AG04450 (cell line): Measurements from ENCODE around the gene MIB1. TPM values are rescaled to one million over a fixed set of nuclear protein-coding genes. Genes with fewer than 3 reads are reported as not detected.

Experiments used
- CTCF ChIA-PET: fragments of 300-600, 350-600 bp; formaldehyde crosslinking; extraction: SDS; loops from one replicate; lab custom pipeline; 2022; ENCODE audit warnings: antibody characterized with exemption, inconsistent platforms; lab: Charles Lee
- POLR2A ChIA-PET: fragments of 350-600 bp; formaldehyde crosslinking; extraction: SDS; loops from one replicate; lab custom pipeline; 2021; ENCODE audit warnings: antibody characterized with exemption, inconsistent platforms; lab: Yijun Ruan, JAX
- DNase-seq: peaks from one replicate; pipeline ENCODE4 v3.0.0-alpha.2; 2011; ENCODE audit warnings: low read depth, low spot score
- H3K27ac ChIP-seq: one replicate; pipeline ENCODE4 v1.5.1; 2012; ENCODE audit warnings: low read depth, low read length, control low read depth
- H3K27me3 ChIP-seq: one replicate; pipeline ENCODE4 v1.6.0; 2012; ENCODE audit warnings: low read length; ENCODE audit not compliant: control insufficient read depth, insufficient read depth
- H3K4me3 ChIP-seq: 2 replicates; pipeline ENCODE4 v1.5.1; 2011; ENCODE audit warnings: mild to moderate bottlenecking, low read depth, low read length, control low read depth
- H3K9me3 ChIP-seq: 2 replicates; pipeline ENCODE4 v1.5.1; 2012; ENCODE audit warnings: low read length; ENCODE audit not compliant: control insufficient read depth, insufficient read depth
- CTCF ChIP-seq: IDR thresholded peaks from 2 replicates; pipeline ENCODE4 v1.5.1; 2011; ENCODE audit warnings: low read depth, low read length, control low read depth, inconsistent platforms
- polyA plus RNA-seq: library from polyadenylated mRNA; depleted of rRNA; stranded (reverse); fragments of >200 nt; gene quantifications from 2 replicates; pipeline ENCODE4 v1.2.3, GENCODE V29; 2011

Gene MIB1
- polyA plus RNA-seq, 1 experiment = 25.3 TPM

GRCh38 chr18:21747764-21748693 lies 7.4 kb downstream of the MIB1 start:
- Histone ChIP-seq H3K4me3 (no peak overlapping the region), H3K27me3 (no peaks in the 10 kb centered on the region), H3K27ac (no peak overlapping the region), H3K9me3 (no peaks in the 10 kb centered on the region)
- CTCF ChIA-PET = interaction anchor here (0.8 to 1.2 kb wide), 3 partner anchors 72 to 147 kb away, joined by 3 to 4 read pairs (median 3); partner anchors contain the start of gene ESCO1
- TF ChIP-seq CTCF = no peak
- POLR2A ChIA-PET = interaction anchor here (1.0 kb wide), 1 partner anchor 12 kb away, joined by 3 read pairs; no protein-coding TSS in a partner anchor
- DNase-seq = no peak

- no peak overlapping the region for H3K27ac ChIP-seq
- no peaks in the 10 kb centered on the region for H3K9me3 ChIP-seq
- no peaks in the 10 kb centered on the region for H3K27me3 ChIP-seq
- ChIA-PET CTCF (no interaction called here), POLR2A (no interaction called here)
- no peak overlapping the region for H3K4me3 ChIP-seq
- DNase-seq = no peak
- TF ChIP-seq CTCF = no peak
These were observed 17.2 kb downstream of the MIB1 start for GRCh38 chr18:21757833-21758232.

- no peak for TF ChIP-seq CTCF
- Histone ChIP-seq H3K9me3 (no peaks in the 10 kb centered on the region), H3K27ac (no peak overlapping the region), H3K4me3 (no peak overlapping the region), H3K27me3 (no peaks in the 10 kb centered on the region)
- ChIA-PET CTCF (interaction anchor here (0.9 to 2.1 kb wide), 2 partner anchors 20 to 159 kb away, joined by 3 to 5 read pairs; partner anchors contain the start of gene ESCO1), POLR2A (interaction anchor here (1.3 to 1.4 kb wide), 2 partner anchors 11 to 160 kb away, joined by 3 read pairs; partner anchors contain the start of gene ESCO1)
- DNase-seq = no peak
These were observed 19.2 kb downstream of the MIB1 start for GRCh38 chr18:21759836-21760235.

GRCh38 chr18:21760321-21760720 lies 19.7 kb downstream of the MIB1 start:
- H3K27me3 ChIP-seq = no peaks in the 10 kb centered on the region
- no peak overlapping the region for H3K27ac ChIP-seq
- no peak overlapping the region for H3K4me3 ChIP-seq
- DNase-seq = no peak
- ChIA-PET CTCF (interaction anchor here (0.9 to 2.1 kb wide), 2 partner anchors 20 to 160 kb away, joined by 3 to 5 read pairs; partner anchors contain the start of gene ESCO1), POLR2A (interaction anchor here (1.3 to 1.4 kb wide), 2 partner anchors 11 to 160 kb away, joined by 3 read pairs; partner anchors contain the start of gene ESCO1)
- TF ChIP-seq CTCF = no peak
- no peaks in the 10 kb centered on the region for H3K9me3 ChIP-seq
